GM19240 (cell line): Measurements from ENCODE around the gene GALNT2.

Source experiments
- DNase-seq: peaks from one replicate; pipeline ENCODE4 v3.0.0; 2011; ENCODE audit warnings: low spot score; ENCODE audit not compliant: insufficient read length

The GALNT2 gene

GRCh38 chr1:230312676-230313075, 245.6 kb downstream of the GALNT2 start:
- no peak for DNase-seq

GRCh38 chr1:230313453-230314141, 246.6 kb downstream of the GALNT2 start:
- no peak for DNase-seq

GRCh38 chr1:230314142-230314470, 247.1 kb downstream of the GALNT2 start:
- no peak for DNase-seq

DNA sequence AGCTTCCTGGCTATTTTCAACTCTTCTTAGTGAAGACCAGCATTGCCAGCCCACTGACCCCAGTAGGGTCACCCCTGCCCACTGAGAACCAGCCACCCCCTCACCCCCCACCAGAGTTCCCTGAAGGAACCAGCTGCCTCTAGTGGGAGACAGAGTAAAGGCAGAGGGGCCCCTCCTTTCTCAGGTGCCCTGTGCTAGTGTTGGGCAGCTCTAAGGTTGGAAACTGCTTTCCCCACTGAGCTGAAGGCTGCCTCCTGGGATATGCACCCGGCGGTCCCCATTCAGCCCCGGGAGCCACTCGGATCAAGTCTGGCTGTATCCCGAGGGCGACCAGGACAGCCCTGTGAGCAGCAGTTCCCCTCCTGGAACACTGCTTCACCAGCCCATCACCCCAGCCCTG, 248.1 kb downstream of the GALNT2 start:
- no peak for DNase-seq

DNA sequence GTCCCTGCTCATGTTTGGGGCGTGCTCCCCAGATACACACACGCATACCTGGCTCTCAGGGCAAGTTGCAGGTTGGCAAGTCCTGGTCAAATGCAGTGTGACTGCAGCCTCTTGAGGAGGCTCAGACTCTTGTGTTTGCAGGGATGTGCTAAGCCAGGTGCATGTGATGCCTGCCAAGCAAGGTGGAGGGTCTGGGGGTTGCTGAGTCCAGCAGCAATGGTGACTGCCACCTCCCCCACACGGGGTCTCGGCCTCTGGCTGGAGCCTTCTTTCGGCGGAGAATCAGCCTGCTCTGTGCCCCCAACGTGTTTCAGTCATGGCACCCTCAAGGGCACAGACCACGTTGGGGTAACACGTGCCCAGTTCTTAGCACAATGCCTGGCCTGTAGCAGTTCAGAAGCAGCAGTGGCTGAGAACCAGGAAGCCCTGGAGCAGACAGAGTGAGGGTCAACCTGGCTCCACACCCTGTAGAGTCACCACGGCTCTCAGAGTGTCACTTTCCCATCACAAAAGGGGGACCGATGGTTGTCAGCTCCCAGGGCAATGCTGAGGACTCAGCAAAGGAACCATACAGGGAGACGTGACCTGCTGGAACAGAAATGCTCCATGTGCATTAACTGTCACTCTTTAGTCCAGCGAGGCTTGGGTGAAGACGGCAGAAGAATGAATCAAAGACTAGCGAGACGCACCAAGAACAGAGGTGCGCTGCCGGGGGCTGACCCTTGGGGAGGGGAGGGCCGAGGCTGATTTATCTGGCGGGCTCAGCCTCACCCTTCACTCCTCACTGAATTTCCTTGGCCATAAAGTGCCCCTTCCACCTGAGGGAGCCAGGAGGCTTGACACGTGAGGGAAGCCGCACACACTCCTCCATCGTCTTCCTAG, 250.1 kb downstream of the GALNT2 start:
- no peak for DNase-seq

DNA sequence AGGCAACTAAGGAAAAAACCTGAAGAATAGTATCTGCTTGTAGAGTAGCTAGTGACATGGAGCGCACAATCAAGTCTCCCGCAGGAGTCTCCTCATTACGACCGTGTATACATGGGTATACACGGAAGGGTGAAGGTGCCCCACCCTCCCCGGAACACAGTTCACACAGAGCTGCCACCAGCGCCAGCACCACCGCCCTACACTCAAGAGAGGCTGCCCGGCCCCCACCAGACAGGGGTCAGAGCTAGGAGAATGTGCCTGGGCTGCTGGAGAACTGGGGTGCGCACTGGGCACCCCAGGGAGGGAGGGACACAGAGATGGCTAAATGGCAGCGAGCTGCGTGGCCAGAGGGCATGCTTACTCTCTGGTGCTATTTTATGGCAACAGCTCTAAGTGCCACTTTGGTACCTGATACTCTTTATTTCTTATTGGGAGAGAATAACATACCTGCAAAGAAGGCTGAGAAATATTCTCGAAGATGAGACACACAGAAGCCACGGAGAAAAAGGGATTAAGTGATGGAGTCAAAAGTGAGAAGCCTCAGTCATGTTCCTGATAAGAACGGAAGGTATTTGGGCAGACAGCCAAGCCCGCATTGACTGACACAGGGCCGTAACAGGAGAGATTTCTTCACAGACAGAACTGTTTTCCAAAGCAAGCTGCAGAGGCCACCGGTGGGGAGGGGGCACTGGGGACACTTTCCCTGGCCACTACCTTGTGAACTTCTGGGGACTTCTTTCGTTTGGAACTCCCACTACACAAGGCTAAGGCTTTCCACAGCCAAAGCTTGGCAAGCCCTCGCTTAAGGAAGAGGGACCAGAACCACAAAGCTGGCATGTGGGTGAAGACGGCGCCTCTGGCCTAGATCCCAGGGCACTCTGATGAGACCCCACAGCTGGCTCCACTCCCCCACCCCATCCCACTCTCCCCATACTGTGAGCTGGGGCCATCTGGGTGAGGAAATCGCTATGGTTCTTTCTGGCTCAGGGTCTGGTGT, 251.1 kb downstream of the GALNT2 start:
- DNase-seq, result no peak

- no peak for DNase-seq
Observed at GRCh38 chr1:230319014-230319747, 252.1 kb downstream of the GALNT2 start.

DNA sequence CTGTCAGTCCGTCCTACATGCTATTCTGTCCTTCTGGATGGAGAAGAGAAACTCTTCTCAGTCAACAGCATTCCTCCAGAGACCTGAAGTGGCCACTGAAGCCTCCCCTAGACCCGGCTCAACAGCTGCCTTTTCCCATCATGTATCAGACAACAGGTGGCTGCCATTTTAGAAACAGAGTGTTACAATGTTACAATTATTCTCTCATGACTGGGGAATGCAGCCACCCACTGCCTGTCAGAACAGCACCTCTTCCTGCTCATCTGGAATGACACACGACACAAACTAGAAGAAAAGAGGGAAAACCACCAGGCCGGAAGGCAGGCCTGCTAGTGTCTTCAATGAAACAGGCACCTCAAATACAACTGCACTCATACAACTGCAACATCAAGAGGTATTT, 253.8 kb downstream of the GALNT2 start:
- DNase-seq, result no peak

GRCh38 chr1:230321341-230321740, 254.3 kb downstream of the GALNT2 start:
- no peak for DNase-seq

DNA sequence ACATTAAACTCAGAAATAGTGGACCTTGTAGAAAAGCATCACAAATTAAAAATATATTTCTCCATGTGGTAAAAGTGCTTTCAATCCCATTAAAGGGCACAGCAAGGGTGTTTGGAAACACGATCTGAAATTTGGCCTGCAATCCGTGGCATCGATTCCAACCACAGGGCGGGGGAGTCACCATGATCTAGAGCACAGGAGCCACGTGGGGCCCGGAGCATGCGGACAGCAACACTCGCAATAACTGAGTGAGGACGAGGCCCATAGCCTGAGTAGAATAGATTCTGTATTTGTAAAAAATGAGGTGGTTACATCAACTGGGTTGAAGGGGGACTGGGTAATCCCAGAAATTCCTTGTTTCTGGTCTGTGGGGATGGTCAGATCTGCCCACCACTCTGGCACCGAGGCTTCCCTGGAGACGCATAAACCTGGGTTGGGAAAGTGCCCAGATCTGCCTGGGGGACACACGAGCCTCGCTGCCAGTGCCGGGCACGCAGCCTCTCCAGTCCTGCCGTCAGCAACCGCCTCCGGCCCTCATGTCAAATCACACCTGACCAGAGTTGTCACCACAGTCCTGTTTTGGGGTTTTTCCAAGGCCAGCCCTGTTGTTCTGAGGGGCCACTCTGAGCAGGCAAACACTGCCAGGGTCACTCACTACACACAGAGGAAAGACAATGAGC, 254.8 kb downstream of the GALNT2 start:
- DNase-seq, result no peak

DNA sequence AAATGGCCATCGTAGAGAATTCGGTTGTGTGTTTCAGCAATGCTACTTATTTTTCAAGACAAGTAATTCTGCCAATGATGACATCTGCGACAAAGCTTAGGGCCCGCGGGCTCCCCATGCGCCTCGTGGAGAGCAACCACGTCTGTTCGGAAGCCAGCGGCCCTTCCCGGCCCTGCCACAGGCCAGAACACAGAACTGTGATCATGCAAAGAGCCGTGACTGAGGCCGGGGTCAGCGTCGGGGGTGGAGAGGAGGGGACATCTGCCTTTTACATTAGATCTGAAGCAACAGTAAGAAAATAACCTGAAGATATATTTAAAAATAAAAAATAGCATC, 255.4 kb downstream of the GALNT2 start:
- DNase-seq, result no peak

DNA sequence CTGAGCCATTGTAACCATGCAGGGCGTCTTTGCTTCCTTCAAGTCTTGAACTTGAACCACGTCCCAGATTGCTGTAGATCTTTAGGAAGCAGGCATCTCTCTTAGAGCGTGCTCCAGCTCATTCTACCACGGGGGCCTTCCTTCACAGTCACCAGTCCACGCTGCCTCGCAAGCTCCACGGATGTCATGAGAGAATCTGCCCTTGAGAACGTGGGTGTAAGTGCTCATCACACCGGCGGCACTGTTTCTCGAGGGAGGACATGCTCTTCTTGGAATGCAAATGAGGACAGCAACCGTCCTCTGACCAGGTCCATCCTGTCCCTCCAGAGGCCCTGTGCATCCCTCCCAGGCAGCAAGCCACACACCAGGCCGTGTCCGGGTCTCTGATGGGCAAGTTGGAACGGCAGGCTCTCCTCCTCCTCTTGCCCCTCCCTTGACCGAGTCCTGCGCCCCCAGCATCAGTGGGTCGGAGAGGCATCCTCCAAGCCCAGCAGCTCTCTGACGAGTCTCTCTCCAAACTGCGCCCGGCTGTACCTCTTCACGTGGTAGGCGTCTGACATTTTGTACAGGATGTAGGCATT, 256.0 kb downstream of the GALNT2 start:
- DNase-seq, result no peak

GRCh38 chr1:230323686-230324085, 256.6 kb downstream of the GALNT2 start:
- DNase-seq, result no peak

DNA sequence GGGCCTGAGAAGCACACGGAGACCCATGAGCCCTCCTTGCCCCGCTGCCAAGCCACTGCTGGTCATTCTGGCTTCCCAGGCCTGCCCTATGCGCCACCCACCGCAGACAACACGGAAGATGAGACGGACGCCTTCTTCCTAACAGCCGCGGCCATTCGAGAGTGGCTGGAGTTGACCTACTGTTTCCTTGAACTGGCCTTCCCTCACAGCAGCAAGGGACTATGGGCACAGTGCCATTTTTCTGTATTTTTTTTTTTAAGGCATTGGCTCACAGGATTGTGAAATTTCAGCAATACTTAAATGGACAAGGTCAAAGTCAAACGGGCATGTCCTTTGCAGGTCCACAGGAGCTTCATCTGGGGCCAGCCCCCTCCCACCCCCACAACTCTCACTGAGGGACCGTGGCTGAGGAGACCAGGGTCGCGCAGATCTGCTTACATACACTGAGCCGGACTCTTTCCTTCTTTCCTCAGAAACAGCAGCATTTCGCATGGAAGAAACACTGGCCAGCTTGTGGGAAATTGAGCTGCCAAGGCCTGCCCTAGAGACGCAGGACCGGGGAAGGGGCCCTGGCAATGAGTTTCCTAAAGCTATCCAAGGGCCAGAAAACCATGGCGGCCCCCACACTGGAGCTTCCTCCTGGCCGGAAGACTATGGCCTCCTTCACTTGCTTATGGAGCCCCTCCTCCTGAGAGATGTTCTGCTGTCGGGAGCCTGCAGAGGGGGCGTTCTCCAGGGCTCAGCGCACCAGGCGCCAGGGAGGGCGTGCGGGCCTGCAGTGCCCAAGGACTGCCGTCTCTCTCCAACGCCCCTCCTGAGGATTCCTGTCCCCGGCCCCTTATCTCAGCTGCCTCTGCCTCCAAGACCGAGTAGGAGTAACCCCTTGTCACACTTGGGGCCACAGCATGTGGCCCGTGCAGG, 260.2 kb downstream of the GALNT2 start:
- no peak for DNase-seq

DNA sequence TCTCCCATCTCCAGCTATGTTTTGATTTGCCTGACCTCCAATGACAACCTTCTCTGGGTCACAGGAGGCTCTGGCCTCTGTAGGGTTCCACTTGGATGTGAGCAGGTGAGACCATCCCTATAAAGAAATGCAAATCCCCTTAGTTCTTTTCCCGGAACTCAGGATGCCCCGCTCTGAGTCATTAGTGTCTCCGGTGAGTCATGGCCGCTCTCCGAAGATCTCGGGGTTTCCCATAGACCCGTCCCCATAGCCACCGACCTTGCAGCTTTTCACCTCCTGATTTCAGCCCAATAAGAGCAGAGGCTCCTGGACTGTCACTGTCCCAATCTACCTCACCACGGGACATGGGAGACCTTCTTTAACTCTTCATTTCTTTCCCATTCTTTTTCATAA, 260.9 kb downstream of the GALNT2 start:
- no peak for DNase-seq

GRCh38 chr1:230328342-230329015, 261.4 kb downstream of the GALNT2 start:
- DNase-seq, result no peak

DNA sequence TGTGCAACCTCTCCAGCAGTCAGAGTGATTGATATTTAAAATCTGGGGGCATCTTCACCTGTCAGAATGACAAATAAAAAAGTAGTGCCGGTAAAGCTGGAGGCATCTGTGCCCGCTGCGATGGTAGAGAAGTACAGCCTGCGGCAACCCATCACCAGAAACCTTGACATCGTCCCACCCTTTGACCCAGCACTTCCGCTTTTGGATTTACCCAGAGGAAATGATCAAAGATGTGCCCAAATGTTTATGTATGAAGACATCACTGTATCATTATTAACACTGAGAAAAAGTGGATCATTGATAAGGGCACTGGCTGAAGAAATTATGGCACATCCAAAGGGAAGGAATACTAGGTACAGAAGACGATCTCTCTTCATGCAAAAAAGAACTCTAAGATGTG, 263.1 kb downstream of the GALNT2 start:
- DNase-seq, result no peak
